Peyer's patch (tissue), 4 donors: ENCODE data around the gene ASIC4. TPM values are rescaled to one million over a fixed set of nuclear protein-coding genes. Genes with fewer than 3 reads are reported as not detected.

ENCODE experiments used
- DNase-seq, 3 donors: peaks; one replicate each; pipeline ENCODE4 v3.0.0-alpha.2; 2017 to 2019
- H3K27ac ChIP-seq, 4 donors: fragments of 200-600 bp; sonication (generic); one replicate each; pipeline ENCODE4 v1.5.1; 2016 to 2019
- H3K27me3 ChIP-seq, 2 donors: fragments of 200-600 bp; sonication (generic); one replicate each; pipeline ENCODE4 v1.5.1; 2019
- H3K36me3 ChIP-seq, 3 donors: fragments of 200-600 bp; sonication (generic); one replicate each; pipeline ENCODE4 v1.5.1; 2016 to 2019
- H3K4me1 ChIP-seq, 4 donors: fragments of 200-600 bp; sonication (generic); one replicate each; pipeline ENCODE4 v1.5.1; 2016 to 2019
- H3K4me3 ChIP-seq, 4 donors: fragments of 200-600 bp; sonication (generic); 1 replicate in 3 of 4; 2 replicates in 1 of 4; pipeline ENCODE4 v1.5.1; 2016 to 2019; ENCODE audit warnings: mild to moderate bottlenecking in 1 of 4
- H3K9me3 ChIP-seq, 4 donors: fragments of 200-600 bp; sonication (generic); one replicate each; pipeline ENCODE4 v1.5.1; 2016 to 2019; ENCODE audit warnings: mild to moderate bottlenecking in 1 of 4
- POLR2A ChIP-seq, 2 donors: fragments of 450-650 bp; IDR thresholded peaks; one replicate each; pipeline ENCODE4 v1.5.1; 2017; ENCODE audit warnings: antibody characterized with exemption in 2 of 2, mild to moderate bottlenecking in 2 of 2, moderate library complexity in 2 of 2
- total RNA-seq, 4 donors: library from RNA; depleted of rRNA; stranded (reverse); fragments of >200 nt; gene quantifications; one replicate each; pipeline ENCODE4 v1.1.0, GENCODE V29; 2016
- TF ChIP-seq, protein P1 (sequence below), 6 experiments: fragments of 450-650 bp in 4 of 6; fragments of 200-600 bp in 2 of 6; sonication (generic) in 1 of 6; IDR thresholded peaks; one replicate each; pipeline ENCODE4 v1.5.1; 2017 to 2019; ENCODE audit warnings: antibody characterized with exemption in 6 of 6, mild to moderate bottlenecking in 3 of 6, moderate library complexity in 1 of 6

The ASIC4 gene
- total RNA-seq, 4 donors from 2014 or later = 0.27 TPM; not detected in 3

DNA sequence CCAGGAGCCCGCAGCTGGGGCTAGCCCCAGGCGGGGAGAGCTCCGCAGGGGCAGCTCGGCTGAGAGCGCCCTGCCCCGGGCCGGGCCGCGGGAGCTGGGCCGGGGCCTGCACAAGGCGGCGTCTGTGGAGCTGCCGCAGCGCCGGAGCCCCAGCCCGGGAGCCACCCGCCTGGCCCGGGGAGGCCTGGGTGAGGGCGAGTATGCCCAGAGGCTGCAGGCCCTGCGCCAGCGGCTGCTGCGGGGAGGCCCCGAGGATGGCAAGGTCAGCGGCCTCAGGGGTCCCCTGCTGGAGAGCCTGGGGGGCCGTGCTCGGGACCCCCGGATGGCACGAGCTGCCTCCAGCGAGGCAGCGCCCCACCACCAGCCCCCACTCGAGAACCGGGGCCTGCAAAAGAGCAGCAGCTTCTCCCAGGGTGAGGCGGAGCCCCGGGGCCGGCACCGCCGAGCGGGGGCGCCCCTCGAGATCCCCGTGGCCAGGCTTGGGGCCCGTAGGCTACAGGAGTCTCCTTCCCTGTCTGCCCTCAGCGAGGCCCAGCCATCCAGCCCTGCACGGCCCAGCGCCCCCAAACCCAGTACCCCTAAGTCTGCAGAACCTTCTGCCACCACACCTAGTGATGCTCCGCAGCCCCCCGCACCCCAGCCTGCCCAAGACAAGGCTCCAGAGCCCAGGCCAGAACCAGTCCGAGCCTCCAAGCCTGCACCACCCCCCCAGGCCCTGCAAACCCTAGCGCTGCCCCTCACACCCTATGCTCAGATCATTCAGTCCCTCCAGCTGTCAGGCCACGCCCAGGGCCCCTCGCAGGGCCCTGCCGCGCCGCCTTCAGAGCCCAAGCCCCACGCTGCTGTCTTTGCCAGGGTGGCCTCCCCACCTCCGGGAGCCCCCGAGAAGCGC, 30.6 kb upstream of the ASIC4 start:
- Histone ChIP-seq H3K4me3 (peak overlapping the region in 2 of 4 donors; percentile 21 to 28), H3K27ac (no peak overlapping the region), H3K9me3 (no peaks in the 10 kb centered on the region), H3K4me1 (peaks cover 0 to 13% (median 9%) of the 10 kb centered on the region in 4 donors), H3K27me3 (peaks cover 0 to 23% of the 10 kb centered on the region in 2 donors), H3K36me3 (no peaks in the 10 kb centered on the region)
- DNase-seq = no peak
- TF ChIP-seq, protein P1, sequence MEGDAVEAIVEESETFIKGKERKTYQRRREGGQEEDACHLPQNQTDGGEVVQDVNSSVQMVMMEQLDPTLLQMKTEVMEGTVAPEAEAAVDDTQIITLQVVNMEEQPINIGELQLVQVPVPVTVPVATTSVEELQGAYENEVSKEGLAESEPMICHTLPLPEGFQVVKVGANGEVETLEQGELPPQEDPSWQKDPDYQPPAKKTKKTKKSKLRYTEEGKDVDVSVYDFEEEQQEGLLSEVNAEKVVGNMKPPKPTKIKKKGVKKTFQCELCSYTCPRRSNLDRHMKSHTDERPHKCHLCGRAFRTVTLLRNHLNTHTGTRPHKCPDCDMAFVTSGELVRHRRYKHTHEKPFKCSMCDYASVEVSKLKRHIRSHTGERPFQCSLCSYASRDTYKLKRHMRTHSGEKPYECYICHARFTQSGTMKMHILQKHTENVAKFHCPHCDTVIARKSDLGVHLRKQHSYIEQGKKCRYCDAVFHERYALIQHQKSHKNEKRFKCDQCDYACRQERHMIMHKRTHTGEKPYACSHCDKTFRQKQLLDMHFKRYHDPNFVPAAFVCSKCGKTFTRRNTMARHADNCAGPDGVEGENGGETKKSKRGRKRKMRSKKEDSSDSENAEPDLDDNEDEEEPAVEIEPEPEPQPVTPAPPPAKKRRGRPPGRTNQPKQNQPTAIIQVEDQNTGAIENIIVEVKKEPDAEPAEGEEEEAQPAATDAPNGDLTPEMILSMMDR (IDR thresholded peaks at IDR 0.05) = no peak
- TF ChIP-seq POLR2A (IDR thresholded peaks at IDR 0.05) = no peak

DNA sequence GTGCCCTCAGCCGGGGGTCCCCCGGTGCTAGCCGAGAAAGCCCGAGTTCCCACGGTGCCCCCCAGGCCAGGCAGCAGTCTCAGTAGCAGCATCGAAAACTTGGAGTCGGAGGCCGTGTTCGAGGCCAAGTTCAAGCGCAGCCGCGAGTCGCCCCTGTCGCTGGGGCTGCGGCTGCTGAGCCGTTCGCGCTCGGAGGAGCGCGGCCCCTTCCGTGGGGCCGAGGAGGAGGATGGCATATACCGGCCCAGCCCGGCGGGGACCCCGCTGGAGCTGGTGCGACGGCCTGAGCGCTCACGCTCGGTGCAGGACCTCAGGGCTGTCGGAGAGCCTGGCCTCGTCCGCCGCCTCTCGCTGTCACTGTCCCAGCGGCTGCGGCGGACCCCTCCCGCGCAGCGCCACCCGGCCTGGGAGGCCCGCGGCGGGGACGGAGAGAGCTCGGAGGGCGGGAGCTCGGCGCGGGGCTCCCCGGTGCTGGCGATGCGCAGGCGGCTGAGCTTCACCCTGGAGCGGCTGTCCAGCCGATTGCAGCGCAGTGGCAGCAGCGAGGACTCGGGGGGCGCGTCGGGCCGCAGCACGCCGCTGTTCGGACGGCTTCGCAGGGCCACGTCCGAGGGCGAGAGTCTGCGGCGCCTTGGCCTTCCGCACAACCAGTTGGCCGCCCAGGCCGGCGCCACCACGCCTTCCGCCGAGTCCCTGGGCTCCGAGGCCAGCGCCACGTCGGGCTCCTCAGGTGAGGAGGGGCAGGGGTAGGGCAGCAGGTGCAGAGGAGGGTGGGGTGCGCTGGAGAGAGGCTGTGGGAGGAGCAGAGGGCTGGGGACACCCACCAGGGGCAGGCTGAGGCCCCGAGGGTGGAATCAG, 29.7 kb upstream of the ASIC4 start:
- H3K27me3 ChIP-seq = peaks cover 0 to 23% of the 10 kb centered on the region in 2 donors
- no peak for DNase-seq
- TF ChIP-seq POLR2A (IDR thresholded peaks at IDR 0.05) = no peak
- TF ChIP-seq, protein P1 (IDR thresholded peaks at IDR 0.05) = no peak
- H3K4me1 ChIP-seq = peaks cover 0 to 13% (median 9%) of the 10 kb centered on the region in 4 donors
- H3K27ac ChIP-seq = no peak overlapping the region
- no peaks in the 10 kb centered on the region for H3K36me3 ChIP-seq
- no peaks in the 10 kb centered on the region for H3K9me3 ChIP-seq
- peak overlapping the region in 3 of 4 donors; percentile 21 to 28 (median 22) for H3K4me3 ChIP-seq

DNA sequence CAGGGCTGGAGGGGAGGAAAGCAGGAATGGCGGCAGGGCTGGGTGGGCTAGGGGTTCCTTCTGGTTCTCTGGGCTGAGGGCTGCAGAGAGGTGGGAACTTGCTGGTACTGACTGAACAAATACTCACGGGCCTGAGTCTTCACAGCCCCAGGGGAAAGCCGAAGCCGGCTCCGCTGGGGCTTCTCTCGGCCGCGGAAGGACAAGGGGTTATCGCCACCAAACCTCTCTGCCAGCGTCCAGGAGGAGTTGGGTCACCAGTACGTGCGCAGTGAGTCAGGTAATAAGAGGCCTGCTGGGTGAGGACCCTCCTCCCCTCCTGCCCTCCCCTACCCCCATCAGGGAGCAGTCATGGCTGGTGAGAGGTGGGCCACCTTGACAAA, 29.1 kb upstream of the ASIC4 start:
- TF ChIP-seq, protein P1 (IDR thresholded peaks at IDR 0.05) = no peak
- TF ChIP-seq POLR2A (IDR thresholded peaks at IDR 0.05) = no peak
- Histone ChIP-seq H3K36me3 (no peaks in the 10 kb centered on the region), H3K4me1 (peaks cover 0 to 13% (median 9%) of the 10 kb centered on the region in 4 donors), H3K4me3 (peak overlapping the region in 1 of 4 donors; percentile 21), H3K27me3 (peaks cover 0 to 23% of the 10 kb centered on the region in 2 donors), H3K9me3 (no peaks in the 10 kb centered on the region), H3K27ac (no peak overlapping the region)
- no peak for DNase-seq

DNA sequence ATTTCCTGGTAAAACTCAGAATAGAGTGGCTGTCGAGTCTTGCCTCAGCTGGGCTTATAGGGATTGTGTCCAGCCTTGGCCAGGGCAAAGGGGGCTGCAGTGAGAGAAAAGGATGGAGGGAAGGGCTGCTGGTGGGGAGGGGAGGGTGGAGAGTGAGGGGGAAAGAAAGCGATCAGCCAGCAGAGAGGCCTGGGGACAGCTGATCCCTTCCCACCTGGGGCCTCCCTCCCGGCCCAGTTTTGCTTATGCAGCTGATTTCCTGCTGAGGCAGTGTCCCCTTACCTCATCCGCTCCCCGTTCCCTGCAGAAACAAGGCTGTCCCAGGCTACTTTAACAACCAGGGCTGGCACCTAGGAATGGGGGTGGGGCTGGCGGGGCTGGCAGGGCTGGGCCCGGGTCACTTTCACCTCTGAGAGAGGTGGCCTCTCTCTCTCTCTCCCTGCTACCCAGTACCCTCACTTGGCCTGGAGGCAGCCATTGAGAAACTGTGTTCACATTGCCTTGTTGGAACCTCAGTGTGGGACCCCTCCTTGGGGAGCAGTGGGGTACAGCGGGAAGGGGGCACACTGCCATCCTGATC, 27.8 kb upstream of the ASIC4 start:
- DNase-seq = no peak
- Histone ChIP-seq H3K27ac (no peak overlapping the region), H3K27me3 (peaks cover 0 to 23% of the 10 kb centered on the region in 2 donors), H3K9me3 (no peaks in the 10 kb centered on the region), H3K4me3 (no peak overlapping the region), H3K4me1 (peaks cover 0 to 13% (median 9%) of the 10 kb centered on the region in 4 donors), H3K36me3 (no peaks in the 10 kb centered on the region)
- no peak for TF ChIP-seq POLR2A (IDR thresholded peaks at IDR 0.05)
- TF ChIP-seq, protein P1 (IDR thresholded peaks at IDR 0.05) = no peak

DNA sequence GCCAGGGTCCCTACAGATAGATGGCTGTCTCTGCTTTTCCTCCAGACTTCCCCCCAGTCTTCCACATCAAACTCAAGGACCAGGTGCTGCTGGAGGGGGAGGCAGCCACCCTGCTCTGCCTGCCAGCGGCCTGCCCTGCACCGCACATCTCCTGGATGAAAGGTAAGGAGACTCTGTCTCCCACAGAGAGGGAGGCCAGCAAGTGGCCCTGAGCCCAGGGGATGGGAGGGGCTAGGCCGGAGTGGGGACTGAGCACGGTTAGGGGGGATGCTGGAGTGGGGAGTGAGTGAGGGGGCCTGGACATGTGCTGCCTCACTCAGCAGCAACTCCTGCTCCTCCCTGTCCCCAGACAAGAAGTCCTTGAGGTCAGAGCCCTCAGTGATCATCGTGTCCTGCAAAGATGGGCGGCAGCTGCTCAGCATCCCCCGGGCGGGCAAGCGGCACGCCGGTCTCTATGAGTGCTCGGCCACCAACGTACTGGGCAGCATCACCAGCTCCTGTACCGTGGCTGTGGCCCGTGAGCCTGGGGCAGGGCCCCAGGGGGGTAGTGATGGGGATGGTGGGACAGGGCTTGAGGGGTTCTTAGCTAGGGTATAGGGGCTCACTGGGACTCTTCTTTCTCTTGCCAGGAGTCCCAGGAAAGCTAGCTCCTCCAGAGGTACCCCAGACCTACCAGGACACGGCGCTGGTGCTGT, 26.0 kb upstream of the ASIC4 start:
- no peaks in the 10 kb centered on the region for H3K9me3 ChIP-seq
- peaks cover 0 to 21% of the 10 kb centered on the region in 2 donors for H3K27me3 ChIP-seq
- H3K27ac ChIP-seq = no peak overlapping the region
- no peaks in the 10 kb centered on the region for H3K36me3 ChIP-seq
- H3K4me3 ChIP-seq = no peak overlapping the region
- peaks cover 0 to 13% (median 9%) of the 10 kb centered on the region in 4 donors for H3K4me1 ChIP-seq
- TF ChIP-seq, protein P1 (IDR thresholded peaks at IDR 0.05) = no peak
- no peak for TF ChIP-seq POLR2A (IDR thresholded peaks at IDR 0.05)
- no peak for DNase-seq
